Fibroblast of skin of back (primary cell): ENCODE measurements around the gene ZDHHC12.

Experiments
- DNase-seq: peaks from one replicate; pipeline ENCODE4 v3.0.0-alpha.2; 2013

The ZDHHC12 gene

DNA sequence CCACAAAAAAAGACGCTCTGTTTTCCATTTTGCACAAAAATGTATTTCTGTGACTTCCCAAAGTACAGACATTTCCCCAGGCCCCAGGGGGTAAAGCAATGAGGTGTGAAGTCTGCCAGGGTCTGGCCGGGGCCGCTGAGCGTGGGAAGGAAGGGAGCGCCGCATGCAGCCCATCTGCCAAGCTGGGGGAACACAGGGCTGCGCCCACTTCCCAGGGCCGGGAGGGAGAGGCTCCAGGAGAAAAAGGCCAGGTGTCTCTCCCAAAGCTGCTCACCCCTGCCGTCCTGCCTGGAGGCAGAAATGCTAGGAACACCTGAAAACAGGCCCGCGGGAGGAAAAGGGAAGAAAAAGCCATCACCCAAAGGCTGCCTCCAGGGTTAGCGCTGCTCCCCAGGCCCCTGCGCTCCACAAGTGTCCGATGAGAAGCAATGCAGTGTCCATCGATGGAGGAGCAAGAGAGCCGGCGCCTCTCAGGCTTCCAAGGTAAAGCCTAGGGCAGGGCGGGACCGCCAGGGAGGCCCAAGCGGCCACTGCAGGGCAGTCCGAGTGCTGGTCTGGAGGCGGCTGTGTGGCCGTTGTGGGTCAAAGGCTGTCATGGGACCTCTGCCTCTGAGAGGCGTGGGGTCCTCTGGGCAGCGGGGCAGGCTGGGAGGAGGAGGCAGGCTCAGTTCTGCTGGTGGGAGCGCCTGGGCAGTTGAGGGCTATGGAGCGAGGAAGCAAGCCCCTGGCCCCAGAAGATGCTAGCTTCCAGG is 6.0 kb upstream of the ZDHHC12 start:
- no peak for DNase-seq

GRCh38 chr9:128729302-128729701 is 5.4 kb upstream of the ZDHHC12 start:
- no peak for DNase-seq

DNA sequence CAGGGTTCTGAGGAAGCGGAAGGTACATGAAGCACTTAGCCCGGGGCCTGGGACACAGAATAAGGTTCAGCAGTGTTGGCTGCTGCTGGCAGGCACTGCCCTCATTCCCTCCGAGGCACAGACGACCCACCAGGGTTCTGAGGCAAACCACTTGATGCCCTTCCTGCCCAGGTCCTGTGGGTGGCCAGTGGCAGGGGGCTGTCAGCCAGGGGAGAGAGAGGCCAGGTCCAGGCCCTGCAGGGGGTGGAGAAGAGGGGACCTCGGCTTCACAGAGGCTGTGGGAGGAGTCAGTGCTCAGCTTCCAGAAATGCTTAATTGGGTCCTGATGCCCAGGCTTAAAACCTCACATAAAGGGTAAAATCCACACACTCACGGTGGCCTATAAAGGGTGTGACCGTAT is 4.4 kb upstream of the ZDHHC12 start:
- DNase-seq = no peak

- no peak for DNase-seq
These were observed 3.8 kb upstream of the ZDHHC12 start for GRCh38 chr9:128727640-128728248.

DNA sequence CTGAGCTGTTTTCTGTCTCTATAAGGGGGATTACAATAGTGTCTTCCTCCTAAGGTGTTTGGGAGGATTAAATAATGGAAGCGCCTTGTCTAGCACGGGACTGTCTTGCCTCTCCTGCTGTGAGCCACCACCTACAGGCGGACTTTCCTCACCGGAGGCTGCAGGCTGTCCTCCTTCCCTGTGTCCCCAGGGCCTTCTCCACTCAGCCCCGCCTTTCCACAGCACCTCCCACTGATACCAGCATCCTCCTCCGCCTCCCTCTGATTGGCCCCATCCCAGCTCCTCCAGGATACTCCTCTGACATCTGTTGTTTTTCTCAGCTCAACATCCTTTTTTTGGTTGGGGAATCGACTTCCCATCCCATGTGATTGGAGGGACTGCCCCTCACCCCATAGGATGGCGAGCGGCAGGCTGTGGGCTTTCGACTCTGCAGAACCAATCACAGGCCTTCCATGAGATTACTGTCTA is 851 bp upstream of the ZDHHC12 start:
- peak; percentile 76 for DNase-seq

DNA sequence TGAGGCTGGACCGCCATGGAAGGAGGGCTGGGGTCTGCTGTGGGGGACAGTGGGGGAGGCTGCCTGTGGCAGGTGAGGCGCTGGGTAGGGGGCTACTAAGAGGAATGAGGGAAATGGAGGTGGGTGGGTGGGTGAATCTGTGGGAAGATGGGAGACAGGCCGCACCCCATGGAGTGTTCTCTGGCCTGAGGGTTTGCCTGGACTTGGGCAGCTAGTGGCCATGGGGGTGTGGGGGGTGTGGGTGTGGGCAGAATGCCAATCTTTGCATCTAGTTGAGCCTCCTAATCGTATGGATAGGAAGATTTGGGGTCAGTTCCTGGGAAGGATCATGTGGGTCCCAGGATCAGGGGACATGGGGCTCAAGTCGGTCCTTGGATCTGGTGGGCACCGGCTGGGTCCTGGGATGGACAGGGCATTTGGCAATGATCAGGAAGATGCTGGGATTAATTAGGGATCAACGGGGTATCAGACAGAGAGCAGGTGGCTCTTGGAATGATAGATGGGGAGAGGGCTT is 518 bp downstream of the ZDHHC12 start:
- DNase-seq = no peak

DNA sequence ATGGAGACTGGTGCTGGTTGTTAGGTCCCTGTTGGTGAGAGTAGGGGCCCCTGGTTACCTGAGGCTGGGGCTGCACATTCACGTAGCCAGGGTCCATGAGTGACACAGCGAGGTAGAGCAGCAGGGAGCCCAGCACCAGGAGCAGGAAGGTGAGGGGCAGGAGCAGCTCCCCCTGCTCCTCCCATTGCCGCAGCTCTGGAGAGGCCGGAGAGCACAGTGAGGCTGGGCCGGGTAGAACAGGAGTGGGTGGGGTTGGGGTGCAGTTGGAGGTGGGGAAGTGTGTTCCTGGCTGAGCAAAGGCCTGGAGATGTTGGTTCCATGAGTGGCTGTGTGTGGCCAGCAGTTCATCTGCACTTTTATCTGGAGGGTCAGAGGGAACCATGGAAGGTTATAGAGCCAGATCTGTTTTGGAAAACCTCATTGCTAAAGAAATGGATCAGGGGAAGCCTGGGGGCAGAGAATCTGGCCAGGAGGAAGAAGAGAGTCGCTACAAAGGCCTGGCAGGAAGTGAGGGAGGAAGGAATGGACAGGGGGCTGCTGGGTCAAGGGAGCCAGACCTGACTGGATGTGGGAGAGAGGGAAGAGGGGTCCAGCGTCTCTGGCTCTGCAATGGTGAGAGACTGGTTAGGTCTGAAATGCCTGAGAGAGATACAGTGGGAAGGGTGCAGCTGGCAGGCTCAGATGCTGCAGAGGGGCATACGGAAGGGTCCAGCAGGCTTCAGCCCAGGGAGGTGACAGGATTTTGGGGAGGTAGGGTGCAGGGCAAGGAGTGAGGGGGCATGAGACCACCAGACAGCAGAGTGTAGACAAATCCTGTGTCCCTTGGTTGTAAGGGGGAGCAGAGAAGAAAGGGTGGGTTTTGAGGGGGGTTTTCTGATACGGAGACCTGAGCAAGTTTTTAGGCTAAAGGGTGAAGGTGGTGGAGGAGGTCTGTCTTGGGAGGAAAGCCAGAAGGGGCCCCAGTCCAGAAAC is 1.3 kb downstream of the ZDHHC12 start:
- DNase-seq = no peak

DNA sequence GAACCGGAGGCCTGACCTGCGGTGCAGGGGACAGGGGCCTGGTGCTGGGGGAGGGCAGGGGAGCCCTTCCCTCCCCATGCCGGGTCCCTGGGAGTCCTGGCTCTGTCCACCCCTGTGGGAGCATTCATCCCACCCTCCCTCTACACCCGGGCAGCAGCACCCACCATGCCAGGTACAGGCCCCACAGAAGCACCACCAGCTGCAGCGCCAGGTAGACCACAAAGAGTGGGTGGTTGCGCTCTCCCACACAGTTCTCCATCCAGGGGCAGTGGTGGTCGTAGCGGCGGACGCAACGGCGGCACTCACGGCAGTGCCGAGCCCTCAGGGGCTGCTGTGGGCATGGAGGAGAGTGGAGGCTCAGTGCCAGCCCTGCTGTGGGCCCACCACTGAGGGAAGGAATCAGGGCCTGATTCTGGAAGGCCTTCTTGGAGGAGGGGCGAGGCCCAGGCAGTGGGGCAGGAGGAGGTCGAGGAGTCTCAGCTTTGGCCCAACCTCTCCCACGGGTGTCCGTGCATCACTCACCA is 2.4 kb downstream of the ZDHHC12 start:
- DNase-seq = no peak

GRCh38 chr9:128720841-128721486 is 3.0 kb downstream of the ZDHHC12 start:
- no peak for DNase-seq

DNA sequence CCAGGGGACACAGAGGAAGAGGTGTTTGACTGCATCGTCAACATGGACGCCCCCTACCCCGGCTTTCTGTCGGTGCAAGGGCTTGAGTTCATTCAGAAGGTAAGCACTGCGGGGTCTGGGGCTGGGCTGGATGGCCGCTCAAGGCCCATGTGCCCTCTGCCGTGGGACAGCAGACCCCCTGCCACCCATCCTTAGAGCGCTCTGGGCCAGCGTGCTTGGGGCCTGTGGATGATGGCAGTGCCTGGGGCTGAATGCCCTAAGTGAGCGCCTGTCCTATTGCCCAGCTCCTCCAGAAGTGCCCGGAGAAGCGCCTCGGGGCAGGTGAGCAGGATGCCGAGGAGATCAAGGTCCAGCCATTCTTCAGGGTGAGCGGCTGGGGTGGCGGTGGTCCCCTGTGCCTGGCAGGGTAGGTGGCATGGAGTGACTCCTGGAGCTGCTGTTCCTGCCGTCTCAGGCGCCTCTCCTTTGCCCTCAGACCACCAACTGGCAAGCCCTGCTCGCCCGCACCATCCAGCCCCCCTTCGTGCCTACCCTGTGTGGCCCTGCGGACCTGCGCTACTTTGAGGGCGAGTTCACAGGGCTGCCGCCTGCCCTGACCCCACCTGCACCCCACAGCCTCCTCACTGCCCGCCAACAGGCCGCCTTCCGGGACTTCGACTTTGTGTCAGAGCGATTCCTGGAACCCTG is 3.9 kb downstream of the ZDHHC12 start:
- DNase-seq = no peak

GRCh38 chr9:128718475-128718874 is 5.5 kb downstream of the ZDHHC12 start:
- DNase-seq = no peak

GRCh38 chr9:128718047-128718446 is 5.9 kb downstream of the ZDHHC12 start:
- no peak for DNase-seq

DNA sequence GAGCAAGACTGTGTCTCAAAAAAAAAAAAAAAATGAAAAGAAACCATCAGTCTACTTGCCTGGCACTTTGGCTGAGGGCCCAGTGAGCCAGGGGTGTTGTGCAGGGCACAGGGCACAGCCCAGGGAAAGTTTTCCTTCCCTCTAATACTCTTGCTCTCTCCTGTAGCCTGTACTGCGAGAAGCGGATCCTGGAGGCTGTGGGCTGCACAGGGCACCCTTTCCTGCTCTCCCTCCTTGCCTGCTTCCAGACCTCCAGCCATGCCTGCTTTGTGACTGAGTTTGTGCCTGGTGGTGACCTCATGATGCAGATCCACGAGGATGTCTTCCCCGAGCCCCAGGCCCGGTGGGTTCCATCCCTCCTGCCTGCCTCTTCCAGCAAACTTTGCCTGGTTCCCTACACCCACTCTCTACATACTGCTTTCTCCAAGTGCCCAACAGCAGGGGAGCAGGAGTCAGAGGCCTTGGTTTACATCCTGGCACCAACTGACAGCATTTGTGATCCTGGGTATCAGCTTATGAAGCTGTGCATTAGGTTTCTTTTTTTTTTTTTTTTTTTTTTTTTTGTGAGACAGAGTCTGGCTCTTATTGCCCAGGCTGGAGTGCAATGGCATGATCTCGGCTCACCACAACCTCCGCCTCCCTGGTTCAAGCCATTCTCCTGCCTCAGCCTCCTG is 7.2 kb downstream of the ZDHHC12 start:
- no peak for DNase-seq

- no peak for DNase-seq
These were observed 8.5 kb downstream of the ZDHHC12 start for GRCh38 chr9:128715436-128715750.

DNA sequence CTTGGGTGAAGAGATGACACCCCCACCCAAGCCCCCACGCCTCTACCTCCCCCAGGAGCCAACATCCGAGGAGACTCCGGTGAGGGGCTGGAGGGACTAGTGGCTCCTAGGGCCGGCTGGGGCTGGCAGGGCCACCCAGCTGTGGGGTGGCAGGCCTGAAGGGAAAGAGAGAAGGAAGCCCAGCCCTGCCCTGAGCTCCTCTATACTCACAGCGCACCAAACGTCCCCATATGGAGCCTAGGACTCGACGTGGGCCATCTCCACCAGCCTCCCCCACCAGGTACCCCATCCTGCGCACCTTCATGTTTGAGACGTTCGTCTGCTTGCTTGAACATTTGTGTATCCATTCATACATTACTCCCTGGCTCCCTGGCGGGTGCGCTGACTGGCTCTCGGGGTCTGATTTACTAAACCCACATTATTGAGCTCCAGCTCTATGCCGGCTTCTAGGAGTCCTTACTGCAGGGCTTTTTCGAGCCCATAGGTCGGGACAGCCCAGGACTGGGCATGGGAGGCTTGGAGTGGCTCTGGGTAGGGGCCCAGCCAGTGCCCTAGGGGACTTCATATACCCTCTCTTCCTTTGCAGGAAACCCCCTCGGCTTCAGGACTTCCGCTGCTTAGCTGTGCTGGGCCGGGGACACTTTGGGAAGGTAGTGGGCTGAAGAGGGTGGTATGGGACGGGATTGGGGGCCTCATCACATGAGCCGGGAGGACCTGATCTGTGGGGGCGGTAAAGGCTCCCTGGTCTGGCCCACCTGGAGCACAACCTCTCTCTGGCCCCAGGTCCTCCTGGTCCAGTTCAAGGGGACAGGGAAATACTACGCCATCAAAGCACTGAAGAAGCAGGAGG is 9.1 kb downstream of the ZDHHC12 start:
- DNase-seq = no peak

- no peak for DNase-seq
These were observed 9.9 kb downstream of the ZDHHC12 start for GRCh38 chr9:128713941-128714573.

GRCh38 chr9:128713411-128713780 is 10.5 kb downstream of the ZDHHC12 start:
- DNase-seq = no peak

DNA sequence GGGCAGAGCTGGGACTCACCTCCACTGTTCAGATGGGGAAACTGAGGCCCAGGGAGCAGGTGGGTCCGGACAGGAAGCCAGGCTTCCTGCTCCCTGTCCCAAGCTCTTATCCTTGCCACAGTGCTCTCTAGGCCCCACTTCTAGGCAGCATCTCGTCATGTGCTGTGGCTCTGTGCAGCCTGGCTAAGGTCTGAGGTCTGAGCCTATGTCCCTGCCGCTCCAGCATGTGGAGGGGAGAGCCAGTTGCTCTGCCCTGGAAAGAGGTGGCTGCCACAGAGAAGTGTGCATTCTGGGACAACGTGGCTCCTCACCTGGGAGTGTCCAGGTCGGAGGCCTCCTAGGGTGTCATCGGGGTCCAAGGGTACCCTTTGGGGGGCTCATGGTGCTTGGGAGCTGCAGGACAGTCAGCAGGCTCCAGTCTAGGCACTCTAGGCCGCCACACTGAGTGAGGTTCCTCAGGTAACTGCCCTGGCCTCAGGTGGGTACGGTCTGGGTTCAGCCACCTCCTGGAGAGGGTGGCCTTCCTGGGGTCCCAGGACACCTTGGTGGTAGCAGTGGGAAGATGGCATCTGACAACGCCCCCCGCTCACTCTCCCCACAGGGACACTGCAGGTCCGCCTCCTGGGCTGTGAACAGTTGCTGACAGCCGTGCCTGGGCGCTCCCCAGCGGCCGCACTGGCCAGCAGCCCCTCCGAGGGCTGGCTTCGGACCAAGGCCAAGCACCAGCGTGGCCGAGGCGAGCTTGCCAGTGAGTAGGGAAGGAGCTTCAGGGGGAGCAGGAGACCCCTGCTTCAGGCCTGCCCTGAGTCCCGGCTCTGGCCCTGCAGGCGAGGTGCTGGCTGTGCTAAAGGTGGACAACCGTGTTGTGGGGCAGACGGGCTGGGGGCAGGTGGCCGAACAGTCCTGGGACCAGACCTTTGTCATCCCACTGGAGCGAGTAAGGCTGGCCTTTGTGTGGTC is 11.2 kb downstream of the ZDHHC12 start:
- DNase-seq = no peak
